ENCODE data around the gene RBM33. TPM values are rescaled to one million over a fixed set of nuclear protein-coding genes. Genes with fewer than 3 reads are reported as not detected.

RBM33 gene
- total RNA-seq, 1 donor from 2014 or later = 117 TPM

DNA sequence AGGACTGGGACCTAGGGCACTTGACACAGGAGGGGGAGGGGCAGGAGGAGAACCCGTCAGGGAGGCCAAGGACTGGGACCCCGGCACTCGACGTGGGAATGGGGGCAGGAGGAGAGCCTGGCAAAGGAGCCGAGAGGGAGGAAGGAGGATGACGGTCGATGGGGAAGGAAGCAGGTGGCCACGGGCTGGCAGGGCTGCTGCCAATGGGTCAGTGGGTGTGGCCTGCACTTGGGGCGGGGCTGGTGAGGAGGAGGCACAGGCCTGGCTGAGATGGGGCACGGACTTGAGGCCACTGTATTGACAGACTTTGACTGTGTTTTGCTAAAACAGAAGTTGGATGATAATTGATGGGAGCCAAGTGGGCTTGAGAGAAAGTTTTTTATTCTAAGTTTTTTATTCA, 68.9 kb downstream of the RBM33 start:
- no peaks in the 10 kb centered on the region for H3K9me3 Mint-ChIP-seq
- peaks cover 22% of the 10 kb centered on the region for H3K36me3 Mint-ChIP-seq (ENCODE audit: low read depth)
- TF ChIP-seq, protein P1, sequence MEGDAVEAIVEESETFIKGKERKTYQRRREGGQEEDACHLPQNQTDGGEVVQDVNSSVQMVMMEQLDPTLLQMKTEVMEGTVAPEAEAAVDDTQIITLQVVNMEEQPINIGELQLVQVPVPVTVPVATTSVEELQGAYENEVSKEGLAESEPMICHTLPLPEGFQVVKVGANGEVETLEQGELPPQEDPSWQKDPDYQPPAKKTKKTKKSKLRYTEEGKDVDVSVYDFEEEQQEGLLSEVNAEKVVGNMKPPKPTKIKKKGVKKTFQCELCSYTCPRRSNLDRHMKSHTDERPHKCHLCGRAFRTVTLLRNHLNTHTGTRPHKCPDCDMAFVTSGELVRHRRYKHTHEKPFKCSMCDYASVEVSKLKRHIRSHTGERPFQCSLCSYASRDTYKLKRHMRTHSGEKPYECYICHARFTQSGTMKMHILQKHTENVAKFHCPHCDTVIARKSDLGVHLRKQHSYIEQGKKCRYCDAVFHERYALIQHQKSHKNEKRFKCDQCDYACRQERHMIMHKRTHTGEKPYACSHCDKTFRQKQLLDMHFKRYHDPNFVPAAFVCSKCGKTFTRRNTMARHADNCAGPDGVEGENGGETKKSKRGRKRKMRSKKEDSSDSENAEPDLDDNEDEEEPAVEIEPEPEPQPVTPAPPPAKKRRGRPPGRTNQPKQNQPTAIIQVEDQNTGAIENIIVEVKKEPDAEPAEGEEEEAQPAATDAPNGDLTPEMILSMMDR (IDR thresholded peaks at IDR 0.05) = no peak
- intact Hi-C loops (cut with micrococcal nuclease) = no loop called here
- peak overlapping the region; percentile 62 for H3K27ac Mint-ChIP-seq
- CTCF ChIA-PET = no interaction called here
- no peak overlapping the region for H3K4me3 Mint-ChIP-seq
- peaks cover 38% of the 10 kb centered on the region for H3K4me1 Mint-ChIP-seq
- DNase-seq (no peak), ATAC-seq (ENCODE audit: low read depth) (peak; percentile 37)
- H3K27me3 Mint-ChIP-seq = no peaks in the 10 kb centered on the region
- POLR2A ChIA-PET = interaction anchor here (1.4 kb wide), 1 partner anchor 69 kb away, joined by 3 read pairs; the partner anchor contains the start of gene RBM33

DNA sequence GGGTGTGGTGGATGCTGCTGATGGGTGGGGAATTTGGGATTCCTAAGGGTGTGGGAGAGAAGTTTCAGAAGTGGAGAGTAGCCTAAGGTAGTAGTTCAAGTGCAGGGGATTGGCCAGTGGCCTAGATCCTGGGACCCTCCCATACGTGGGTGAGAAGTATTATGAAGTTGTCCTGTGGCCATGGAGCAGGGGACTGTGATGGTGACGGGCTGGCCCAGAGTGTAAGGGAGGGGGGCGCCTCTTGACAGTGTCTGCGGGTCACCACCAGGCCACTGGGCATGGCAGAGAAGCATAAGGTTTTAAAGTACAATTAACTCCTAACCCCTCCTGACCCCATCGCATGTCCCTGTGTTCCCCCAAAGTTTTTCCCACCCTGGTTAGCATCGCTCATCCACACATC, 70.2 kb downstream of the RBM33 start:
- TF ChIP-seq, protein P1 (IDR thresholded peaks at IDR 0.05) = no peak
- CTCF ChIA-PET = no interaction called here
- Mint-ChIP-seq H3K27ac (peak overlapping the region; percentile 25), H3K27me3 (no peaks in the 10 kb centered on the region), H3K4me3 (no peak overlapping the region), H3K36me3 (ENCODE audit: low read depth) (peaks cover 26% of the 10 kb centered on the region), H3K9me3 (no peaks in the 10 kb centered on the region), H3K4me1 (peaks cover 38% of the 10 kb centered on the region)
- no peak for DNase-seq
- ATAC-seq (ENCODE audit: low read depth) = no peak
- POLR2A ChIA-PET = no interaction called here
- intact Hi-C loops (cut with micrococcal nuclease) = no loop called here

DNA sequence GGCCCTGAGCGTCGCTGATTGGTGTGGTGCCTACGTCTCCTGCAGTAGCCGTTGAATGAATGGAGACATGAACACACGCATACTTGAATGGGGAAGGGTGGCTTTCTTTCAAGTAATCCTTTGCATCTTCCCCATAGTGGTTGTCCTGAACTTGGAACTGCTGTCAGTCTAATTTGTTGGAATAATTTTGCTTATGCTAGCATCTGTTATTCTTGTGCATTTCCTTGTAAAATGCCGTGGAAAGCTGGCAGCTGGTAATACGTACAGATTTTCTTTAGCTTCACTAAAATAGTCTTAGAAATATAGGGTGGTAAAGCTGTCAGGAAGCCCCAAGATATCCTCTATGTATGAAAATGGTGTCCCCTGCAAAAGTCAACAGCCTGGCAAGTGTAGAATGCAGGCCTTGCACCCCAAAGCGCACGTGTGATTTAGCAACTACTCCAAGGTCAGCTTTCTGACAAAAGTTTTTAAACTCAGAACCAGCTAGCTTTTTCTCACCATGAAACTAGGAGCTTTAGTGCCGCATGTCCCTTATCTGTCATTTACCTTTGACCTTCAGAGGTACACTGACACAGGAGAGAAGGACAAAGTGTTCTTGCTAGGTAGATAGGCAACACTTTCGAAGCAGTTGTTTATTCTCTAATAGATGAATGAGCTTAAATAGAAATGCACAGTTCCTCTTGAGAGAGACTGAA, 70.8 kb downstream of the RBM33 start:
- intact Hi-C loops (cut with micrococcal nuclease) = no loop called here
- CTCF ChIA-PET = interaction anchor here (1.3 kb wide), 1 partner anchor 116 kb away, joined by 3 read pairs; no protein-coding TSS in a partner anchor
- H3K36me3 Mint-ChIP-seq (ENCODE audit: low read depth) = peaks cover 31% of the 10 kb centered on the region
- no peak overlapping the region for H3K4me3 Mint-ChIP-seq
- ATAC-seq (ENCODE audit: low read depth) (no peak), DNase-seq (no peak)
- no peaks in the 10 kb centered on the region for H3K9me3 Mint-ChIP-seq
- TF ChIP-seq, protein P1 (IDR thresholded peaks at IDR 0.05) = no peak
- H3K27me3 Mint-ChIP-seq = no peaks in the 10 kb centered on the region
- H3K27ac Mint-ChIP-seq = peak overlapping the region; percentile 25
- POLR2A ChIA-PET = no interaction called here
- peaks cover 43% of the 10 kb centered on the region for H3K4me1 Mint-ChIP-seq

DNA sequence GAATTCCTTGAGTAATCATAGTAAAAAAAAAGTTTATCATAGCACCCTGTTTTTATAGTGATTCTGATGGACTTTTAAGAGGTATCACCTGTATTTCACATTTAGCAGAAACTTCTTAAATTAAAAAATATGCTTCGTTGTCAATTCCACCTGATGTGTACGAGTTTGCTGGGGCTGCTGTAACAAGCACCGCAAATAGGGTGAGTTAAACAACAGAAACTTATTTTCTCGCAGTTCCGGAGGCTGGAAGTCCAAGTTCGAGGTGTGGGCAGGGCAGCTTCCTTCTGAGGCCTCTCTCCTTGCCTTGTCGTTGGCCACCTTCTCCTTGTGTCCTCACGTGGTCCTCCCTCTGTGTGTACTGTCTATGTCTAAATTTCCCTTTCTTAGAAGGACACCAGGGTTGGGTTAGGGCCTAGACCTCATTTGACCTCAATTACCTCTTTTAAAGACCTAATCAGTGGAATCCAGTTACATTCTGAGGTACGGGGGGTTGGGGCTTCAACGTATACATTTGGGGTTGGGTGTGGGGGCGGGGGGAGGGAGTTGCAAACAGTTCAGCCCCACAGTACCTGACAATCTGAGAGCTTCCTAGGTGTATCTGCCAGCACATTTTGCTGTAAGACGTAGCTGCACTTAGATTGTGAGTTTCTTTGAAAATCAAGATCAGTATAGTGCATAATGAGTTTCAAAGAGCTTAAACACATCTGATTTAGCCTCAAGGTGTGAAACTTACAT, 72.7 kb downstream of the RBM33 start:
- peak overlapping the region; percentile 43 for H3K27ac Mint-ChIP-seq
- CTCF ChIA-PET = no interaction called here
- H3K36me3 Mint-ChIP-seq (ENCODE audit: low read depth) = peaks cover 37% of the 10 kb centered on the region
- no peak for DNase-seq
- no peaks in the 10 kb centered on the region for H3K27me3 Mint-ChIP-seq
- no peak for ATAC-seq (ENCODE audit: low read depth)
- H3K4me1 Mint-ChIP-seq = peaks cover 56% of the 10 kb centered on the region
- intact Hi-C loops (cut with micrococcal nuclease) = no loop called here
- TF ChIP-seq, protein P1 (IDR thresholded peaks at IDR 0.05) = no peak
- POLR2A ChIA-PET = no interaction called here
- no peak overlapping the region for H3K4me3 Mint-ChIP-seq
- no peaks in the 10 kb centered on the region for H3K9me3 Mint-ChIP-seq

DNA sequence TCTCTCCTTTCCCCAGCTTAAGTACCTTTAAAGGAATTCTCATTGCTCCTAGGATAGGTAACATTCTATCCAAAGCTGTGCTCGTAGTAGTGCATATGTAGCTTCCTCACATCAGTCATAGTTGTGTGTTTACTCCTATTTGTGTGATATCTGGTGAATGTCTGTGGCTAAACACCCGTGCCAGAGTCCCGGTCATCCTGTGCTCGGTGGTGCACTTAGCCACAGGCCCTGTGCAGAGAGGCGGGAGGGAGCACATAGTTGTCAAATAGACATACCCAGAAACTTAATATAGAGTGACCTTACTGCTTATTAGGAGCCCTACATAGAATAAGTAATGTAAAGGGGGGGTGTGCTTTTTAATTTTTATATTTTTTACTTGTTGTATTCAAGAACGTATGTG, 76.6 kb downstream of the RBM33 start:
- peak overlapping the region; percentile 75 for H3K27ac Mint-ChIP-seq
- no peak for DNase-seq
- TF ChIP-seq, protein P1 (IDR thresholded peaks at IDR 0.05) = no peak
- no peaks in the 10 kb centered on the region for H3K27me3 Mint-ChIP-seq
- H3K4me1 Mint-ChIP-seq = peaks cover 66% of the 10 kb centered on the region
- no peaks in the 10 kb centered on the region for H3K9me3 Mint-ChIP-seq
- peak overlapping the region; percentile 15 for H3K4me3 Mint-ChIP-seq
- H3K36me3 Mint-ChIP-seq (ENCODE audit: low read depth) = peaks cover 50% of the 10 kb centered on the region
- intact Hi-C loops (cut with micrococcal nuclease) = loop anchor here (2.0 to 5.0 kb wide), 3 partner anchors 40 to 514 kb away; partner anchors contain the start of gene INSIG1
- ChIA-PET POLR2A (interaction anchor here (1.0 to 1.1 kb wide), 2 partner anchors 10 to 77 kb away, joined by 5 read pairs; partner anchors contain the start of gene RBM33), CTCF (interaction anchor here (3.1 kb wide), 1 partner anchor 122 kb away, joined by 13 read pairs; no protein-coding TSS in a partner anchor)
- ATAC-seq (ENCODE audit: low read depth) = no peak
